GM12878 (cell line): ENCODE data around the gene CFAP107. TPM values are rescaled to one million over a fixed set of nuclear protein-coding genes. Genes with fewer than 3 reads are reported as not detected.

ENCODE experiments used
- ATAC-seq: fragments of 200-7000 bp; cut with Tn5 transposase; 3 replicates; pipeline ENCODE4 v1.9.1; 2020; ENCODE audit warnings: mild to moderate bottlenecking, moderate library complexity
- BruUV-seq: library from RNA; stranded (reverse); fragments of 400-500 nt; replicated peaks from 2 replicates; lab custom pipeline; 2021; lab: Mats Ljungman, UMichigan
- CTCF ChIA-PET: fragments of 300-600 bp; sonication (Branson Sonifier 250); formaldehyde crosslinking; extraction: SDS; loops from one replicate; lab custom pipeline; 2021; ENCODE audit warnings: inconsistent platforms; lab: Yijun Ruan, JAX
- POLR2A ChIA-PET: fragments of 350-600 bp; formaldehyde crosslinking; extraction: SDS; loops from one replicate; lab custom pipeline; 2021; ENCODE audit warnings: inconsistent platforms; lab: Charles Lee
- RAD21 ChIA-PET: fragments of 300-600 bp; sonication (Branson Sonifier 250); formaldehyde crosslinking; loops from one replicate; lab custom pipeline; 2023; ENCODE audit warnings: antibody characterized with exemption; ENCODE audit not compliant: unreplicated experiment; lab: Charles Lee
- SMC1A ChIA-PET: fragments of 300-600 bp; sonication (Branson Sonifier 250); formaldehyde crosslinking; loops from one replicate; lab custom pipeline; 2023; ENCODE audit not compliant: unreplicated experiment, uncharacterized antibody; lab: Charles Lee
- DNase-seq: peaks from one replicate; pipeline ENCODE4 v3.0.0-alpha.2; 2011; ENCODE audit warnings: low read depth, low spot score
- FAIRE-seq: peaks from 3 replicates; lab custom pipeline; 2011; peaks lifted over from hg19 to GRCh38; lab: Jason Lieb, UNC
- H2AFZ ChIP-seq: 2 replicates; pipeline ENCODE4 v1.6.0; 2011; ENCODE audit warnings: low read depth, low read length, control low read depth; ENCODE audit not compliant: control insufficient read depth
- H3K27ac ChIP-seq: 2 replicates; pipeline ENCODE4 v1.5.1; 2011; ENCODE audit warnings: control low read depth; ENCODE audit not compliant: control insufficient read depth, insufficient read depth
- H3K27me3 ChIP-seq, 2 experiments: replicated peaks in 1 of 2; 2 replicates each; pipeline versions ENCODE4 v1.6.0 to v1.6.1; 2011; ENCODE audit warnings: low read length in 1 of 2; ENCODE audit not compliant: control insufficient read depth in 2 of 2, insufficient read depth in 2 of 2
- H3K36me3 ChIP-seq, 2 experiments: 2 replicates each; pipeline ENCODE4 v1.5.1; 2011; ENCODE audit warnings: low read length in 1 of 2; ENCODE audit not compliant: control insufficient read depth in 2 of 2, insufficient read depth in 2 of 2
- H3K4me1 ChIP-seq: 2 replicates; pipeline ENCODE4 v1.6.1; 2011; ENCODE audit warnings: mild to moderate bottlenecking, low read length, moderate library complexity, mixed read lengths; ENCODE audit not compliant: control insufficient read depth, insufficient read depth
- H3K4me2 ChIP-seq: 2 replicates; pipeline ENCODE4 v1.6.0; 2011; ENCODE audit warnings: control low read depth; ENCODE audit not compliant: control insufficient read depth, insufficient read depth
- H3K4me3 ChIP-seq: fragments of 200-600 bp; sonication (generic); 2 replicates; pipeline ENCODE4 v1.5.1; 2016
- H3K79me2 ChIP-seq: 2 replicates; pipeline ENCODE4 v1.6.0; 2011; ENCODE audit warnings: low read length; ENCODE audit not compliant: control insufficient read depth, insufficient read depth
- H3K9ac ChIP-seq: 2 replicates; pipeline ENCODE4 v1.8.0; 2011; ENCODE audit warnings: low read length, control low read depth, mixed read lengths; ENCODE audit not compliant: control insufficient read depth, insufficient read depth
- H3K9me3 ChIP-seq: replicated peaks from 3 replicates; pipeline ENCODE4 v1.5.1; 2011; ENCODE audit warnings: mild to moderate bottlenecking, low read length; ENCODE audit not compliant: control insufficient read depth, insufficient read depth
- H4K20me1 ChIP-seq: 2 replicates; pipeline ENCODE4 v1.6.0; 2011; ENCODE audit not compliant: control insufficient read depth, insufficient read depth
- BCL11A ChIP-seq: IDR thresholded peaks from 2 replicates; pipeline ENCODE4 v1.6.1; 2011; ENCODE audit warnings: low read depth, low read length
- CREM ChIP-seq: IDR thresholded peaks from 2 replicates; pipeline ENCODE4 v1.6.1; 2014; ENCODE audit warnings: antibody characterized with exemption, low read depth
- DPF2 ChIP-seq: fragments of 450-650 bp; IDR thresholded peaks from 2 replicates; pipeline ENCODE4 v1.6.1; 2017; ENCODE audit warnings: mild to moderate bottlenecking
- EGR1 ChIP-seq, 2 experiments: IDR thresholded peaks; 1 replicate in 1 of 2; 2 replicates in 1 of 2; pipeline ENCODE4 v1.6.1; 2011 to 2012; ENCODE audit warnings: low read depth in 2 of 2, low read length in 2 of 2, borderline replicate concordance in 1 of 2, mild to moderate bottlenecking in 1 of 2, moderate library complexity in 1 of 2
- EP300 ChIP-seq, 2 experiments: fragments of 150-350 bp in 1 of 2; IDR thresholded peaks; 2 replicates each; pipeline ENCODE4 v1.6.1; 2011 to 2012; ENCODE audit warnings: low read depth in 2 of 2, low read length in 2 of 2, borderline replicate concordance in 1 of 2, improper control_type of control experiment in 1 of 2, inconsistent platforms in 1 of 2; ENCODE audit not compliant: control insufficient read depth in 1 of 2
- MEF2B ChIP-seq: fragments of 450-650 bp; IDR thresholded peaks from 2 replicates; pipeline ENCODE4 v1.6.1; 2018; ENCODE audit warnings: mild to moderate bottlenecking, moderate library complexity; ENCODE audit not compliant: partially characterized antibody, poor library complexity, severe bottlenecking
- NFXL1 ChIP-seq: fragments of 450-650 bp; IDR thresholded peaks from 2 replicates; pipeline ENCODE4 v1.6.1; 2017; ENCODE audit warnings: antibody characterized with exemption, mild to moderate bottlenecking, borderline replicate concordance
- NRF1 ChIP-seq: conservative IDR thresholded peaks from 2 replicates; pipeline ENCODE4 v1.6.1; 2011; ENCODE audit warnings: mild to moderate bottlenecking, low read depth, low read length, improper control_type of control experiment
- RAD51 ChIP-seq: fragments of 450-650 bp; IDR thresholded peaks from 2 replicates; pipeline ENCODE4 v1.6.1; 2016; ENCODE audit warnings: moderate library complexity, mild to moderate bottlenecking, inconsistent platforms
- YY1 ChIP-seq: IDR thresholded peaks from 2 replicates; pipeline ENCODE4 v1.6.1; 2011; ENCODE audit warnings: low read depth, mild to moderate bottlenecking, low read length
- ZNF207 ChIP-seq: fragments of 450-650 bp; IDR thresholded peaks from 2 replicates; pipeline ENCODE4 v1.6.1; 2014; ENCODE audit warnings: antibody characterized with exemption, mild to moderate bottlenecking, borderline replicate concordance
- ZNF217 ChIP-seq: fragments of 450-650 bp; IDR thresholded peaks from 2 replicates; pipeline ENCODE4 v1.6.1; 2017; ENCODE audit warnings: antibody characterized with exemption, mild to moderate bottlenecking
- WGBS: methylation state at CpG from one replicate; pipeline ENCODE4 v1.1.6; 2016; ENCODE audit warnings: low lambda C conversion rate; ENCODE audit not compliant: insufficient replicate concordance, insufficient coverage; ENCODE audit errors: missing lambda C conversion rate; 5-methylcytosine and 5-hydroxymethylcytosine counted together
- in situ Hi-C: fragments of 300-500 bp; cut with MboI; formaldehyde crosslinking; loops from 9 replicates; pipeline ENCODE4 v1.14.3; 2018; ENCODE audit warnings: mixed read lengths
- intact Hi-C: fragments of 100-400 bp; cut with micrococcal nuclease; formaldehyde crosslinking; loops from one replicate; pipeline ENCODE4 v1.14.2; 2022; ENCODE audit not compliant: unreplicated experiment
- polyA plus RNA-seq, 11 experiments: library from polyadenylated mRNA; depleted of rRNA in 4 of 11; unstranded in 6 of 11; stranded (reverse) in 5 of 11; fragments of >200 nt; fragmentation: Nextera tagmentation in 4 of 11; fragmentation: Illumina TruSeq in 1 of 11; extraction: Ambion mirVana in 4 of 11; extraction: Trizol in 1 of 11; gene quantifications; 1 replicate in 1 of 11; 2 replicates in 10 of 11; pipeline versions ENCODE4 v1.2.1 to v1.2.3, GENCODE V29; 2011 to 2016; ENCODE audit warnings: inconsistent platforms in 2 of 11, missing spikeins in 2 of 11, low read depth in 1 of 11
- total RNA-seq, 4 experiments: library from RNA; depleted of rRNA in 3 of 4; stranded (reverse); fragments of >200 nt in 3 of 4; fragmentation: Illumina TruSeq in 1 of 4; extraction: Trizol in 1 of 4; gene quantifications; 2 replicates each; pipeline versions ENCODE4 v1.2.1 to v1.2.3, GENCODE V29; 2013 to 2021
- TF ChIP-seq, protein P1 (sequence below): fragments of 450-650 bp; IDR thresholded peaks from 2 replicates; pipeline ENCODE4 v1.6.1; 2017; ENCODE audit warnings: low read depth, mild to moderate bottlenecking, moderate library complexity

Gene CFAP107
- total and polyA plus RNA-seq, 10 of the 15 experiments (the other 5 are each of a cell fraction or from before 2014, with no cell fraction given): not detected

DNA sequence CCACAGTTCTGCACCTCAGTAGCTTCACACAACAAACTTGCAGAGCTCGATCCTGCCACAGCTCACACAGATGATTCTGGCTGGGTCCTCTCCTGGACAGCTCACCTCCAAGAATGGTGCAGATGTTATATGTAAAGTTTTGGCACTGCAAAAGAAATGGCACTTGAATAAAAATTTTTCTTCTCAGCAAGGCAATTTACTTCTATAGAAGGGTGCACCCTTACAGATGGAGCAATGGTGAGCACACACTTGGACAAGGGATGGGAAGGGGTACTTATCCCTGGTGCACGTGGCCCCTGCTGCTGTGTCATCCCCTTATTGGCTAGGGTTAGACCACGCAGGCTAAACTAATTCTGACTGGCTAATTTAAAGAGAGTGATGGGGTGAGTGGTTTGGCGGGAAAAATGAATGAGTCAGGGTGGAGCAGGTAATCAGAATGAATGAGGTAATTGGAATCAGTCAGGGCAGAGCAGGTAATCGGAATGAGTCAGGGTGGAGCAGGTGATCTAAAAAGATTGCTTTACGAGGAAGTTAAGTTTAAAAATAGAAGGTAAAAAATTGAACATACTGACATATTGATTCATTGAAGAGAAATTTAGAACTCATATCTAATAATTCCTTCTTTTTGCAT, 42.1 kb upstream of the CFAP107 start:
- no peaks in the 10 kb centered on the region; the same call in 2 of the 3 replicates for H3K9me3 ChIP-seq
- no peaks in the 10 kb centered on the region for H4K20me1 ChIP-seq
- no TSS peak for BruUV-seq
- TF ChIP-seq EP300 (IDR thresholded peaks at IDR 0.05; ENCODE audit: borderline replicate concordance in 1 of 2, control insufficient read depth in 1 of 2, low read depth in 2 of 2, low read length in 2 of 2) (no peak), NFXL1 (no peak), EGR1 (IDR thresholded peaks at IDR 0.05; ENCODE audit: borderline replicate concordance in 1 of 2, low read depth in 2 of 2, low read length in 2 of 2) (no peak), BCL11A (no peak), ZNF217 (no peak), YY1 (no peak), CREM (no peak), NRF1 (no peak), ZNF207 (no peak), RAD51 (no peak), DPF2 (no peak), MEF2B (no peak)
- TF ChIP-seq, protein P1, sequence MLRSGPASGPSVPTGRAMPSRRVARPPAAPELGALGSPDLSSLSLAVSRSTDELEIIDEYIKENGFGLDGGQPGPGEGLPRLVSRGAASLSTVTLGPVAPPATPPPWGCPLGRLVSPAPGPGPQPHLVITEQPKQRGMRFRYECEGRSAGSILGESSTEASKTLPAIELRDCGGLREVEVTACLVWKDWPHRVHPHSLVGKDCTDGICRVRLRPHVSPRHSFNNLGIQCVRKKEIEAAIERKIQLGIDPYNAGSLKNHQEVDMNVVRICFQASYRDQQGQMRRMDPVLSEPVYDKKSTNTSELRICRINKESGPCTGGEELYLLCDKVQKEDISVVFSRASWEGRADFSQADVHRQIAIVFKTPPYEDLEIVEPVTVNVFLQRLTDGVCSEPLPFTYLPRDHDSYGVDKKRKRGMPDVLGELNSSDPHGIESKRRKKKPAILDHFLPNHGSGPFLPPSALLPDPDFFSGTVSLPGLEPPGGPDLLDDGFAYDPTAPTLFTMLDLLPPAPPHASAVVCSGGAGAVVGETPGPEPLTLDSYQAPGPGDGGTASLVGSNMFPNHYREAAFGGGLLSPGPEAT: no peak
- RAD21 ChIA-PET: no interaction called here
- CTCF ChIA-PET: no interaction called here
- H3K27ac ChIP-seq: no peak overlapping the region
- SMC1A ChIA-PET: no interaction called here
- no peaks in the 10 kb centered on the region for H3K27me3 ChIP-seq
- no peaks in the 10 kb centered on the region for H3K4me1 ChIP-seq
- DNase-seq (no peak), FAIRE-seq (no peak), ATAC-seq (no peak)
- H3K36me3 ChIP-seq: no peaks in the 10 kb centered on the region
- no peak overlapping the region for H3K4me3 ChIP-seq
- 10% methylated on average over 6 of the region's 6 CpGs for WGBS
- no peak overlapping the region for H3K4me2 ChIP-seq
- in situ Hi-C loops: no loop called here
- POLR2A ChIA-PET: no interaction called here
- no peak overlapping the region for H2AFZ ChIP-seq
- no peak overlapping the region for H3K9ac ChIP-seq
- intact Hi-C loops: no loop called here
- no peaks in the 10 kb centered on the region for H3K79me2 ChIP-seq
